HG03558 (cell line): ENCODE measurements around the gene PDSS2.
"Not testable (repeated sequence)": the region's sequence is repeated elsewhere in the genome, so short reads cannot be mapped to it uniquely, and the experiment has no call there.

Source experiments
- ATAC-seq: cut with Tn5 transposase; IDR thresholded peaks from one replicate; pipeline ENCODE4 v1.9.1; 2021; ENCODE audit warnings: moderate number of reproducible peaks; ENCODE audit not compliant: unreplicated experiment; ENCODE audit errors: extremely low read depth

Gene PDSS2

DNA sequence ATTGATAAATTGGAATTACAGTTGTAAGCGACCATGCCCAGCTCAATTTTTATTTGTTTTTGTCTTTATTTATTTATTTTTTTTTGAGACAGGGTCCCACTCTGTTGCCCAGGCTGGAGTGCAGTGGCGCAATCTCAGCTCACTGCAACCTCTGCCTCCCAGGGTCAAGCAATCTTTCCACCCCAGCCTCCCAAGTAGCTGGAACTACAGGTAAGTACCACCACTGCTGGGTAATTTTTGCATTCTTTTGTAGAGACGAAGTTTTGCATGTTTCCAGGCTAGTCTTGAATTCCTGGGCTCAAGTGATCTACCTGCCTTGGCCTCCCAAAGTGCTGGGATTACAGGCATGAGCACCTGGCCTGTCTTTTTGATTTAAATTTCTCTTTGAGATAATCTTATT, 323.0 kb downstream of the PDSS2 start:
- not testable (repeated sequence) for ATAC-seq

DNA sequence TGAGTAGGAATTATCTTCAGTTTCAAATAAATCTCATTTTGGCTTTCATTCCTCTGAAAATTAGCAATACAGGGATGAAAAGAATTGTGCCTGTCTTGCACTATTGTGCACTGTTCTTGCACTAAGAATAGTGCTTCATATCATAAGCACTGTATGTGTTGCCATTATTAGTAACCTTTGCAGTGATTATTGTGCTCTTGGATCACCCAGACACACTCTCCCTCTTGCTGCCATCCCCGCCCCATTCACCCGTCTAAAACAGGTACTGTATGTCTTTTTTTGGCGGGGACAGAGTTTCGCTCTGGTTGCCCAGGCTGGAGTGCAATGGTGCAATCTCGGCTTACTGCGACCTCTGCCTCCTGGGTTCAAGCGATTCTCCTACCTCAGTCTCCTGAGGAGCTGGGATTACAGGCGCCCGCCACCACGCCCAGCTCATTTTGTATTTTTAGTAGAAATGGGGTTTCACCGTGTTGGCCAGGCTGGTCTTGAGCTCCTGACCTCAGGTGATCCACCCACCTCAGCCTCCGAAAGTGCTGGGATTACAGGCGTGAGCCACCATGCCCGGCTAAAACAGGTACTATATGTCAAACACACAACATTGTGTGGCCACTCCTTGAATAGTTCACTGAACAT, 324.2 kb downstream of the PDSS2 start:
- ATAC-seq: not testable (repeated sequence)

DNA sequence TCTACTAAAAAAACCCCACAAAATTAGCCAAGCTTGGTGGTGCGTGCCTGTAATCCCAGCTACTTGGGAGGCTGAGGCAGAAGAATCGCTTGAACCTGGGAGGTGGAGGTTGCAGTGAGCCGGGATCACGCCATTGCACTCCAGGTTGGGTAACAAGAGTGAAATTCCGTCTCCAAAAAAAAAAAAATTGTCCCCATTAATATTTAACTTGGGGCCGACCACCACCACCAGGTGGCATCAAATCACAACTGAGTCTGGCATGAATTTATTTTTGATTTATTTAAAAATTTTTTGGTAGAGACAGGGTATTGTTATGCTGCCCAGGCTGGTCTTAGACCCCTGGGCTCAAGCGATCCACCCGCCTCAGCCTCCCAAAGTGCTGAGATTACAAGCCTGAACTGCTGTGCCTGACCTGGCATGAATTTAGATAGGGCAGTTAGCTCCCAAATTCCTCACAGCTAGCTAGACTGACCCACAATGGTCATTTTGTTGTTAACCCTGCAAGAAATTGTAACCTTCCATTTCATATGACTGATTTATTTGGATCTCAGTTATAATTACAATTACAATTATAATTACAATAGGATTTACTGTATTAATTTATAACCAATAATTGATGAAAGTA, 326.9 kb downstream of the PDSS2 start:
- ATAC-seq: no peak

DNA sequence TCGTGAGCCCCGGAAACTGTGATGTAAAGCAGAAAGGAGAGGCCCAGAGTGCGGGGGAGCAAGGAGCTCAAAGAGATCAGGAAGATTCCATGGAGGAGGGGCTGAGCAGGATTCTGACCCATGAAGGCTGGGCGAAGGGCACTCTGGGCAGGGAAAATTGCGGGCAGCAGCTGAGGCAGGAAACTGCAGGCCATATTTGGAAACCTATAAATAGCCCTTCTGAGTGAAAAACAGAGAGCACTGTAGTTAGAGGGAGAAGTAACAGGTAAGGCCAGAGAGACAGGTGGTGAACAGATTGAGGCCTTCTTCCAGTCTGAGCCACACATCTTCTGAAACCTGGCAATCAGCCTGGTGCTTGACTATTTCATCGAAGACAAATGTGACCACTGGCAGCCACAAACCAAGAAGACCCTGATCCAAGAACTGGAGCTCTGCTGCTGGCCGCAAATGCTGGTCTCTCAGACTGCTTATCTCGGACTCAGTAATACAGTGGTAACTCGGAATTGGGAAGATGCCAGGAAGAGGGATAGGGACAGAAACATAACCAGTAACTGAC, 329.9 kb downstream of the PDSS2 start:
- ATAC-seq: no peak

- ATAC-seq: no peak
Measured at GRCh38 chr6:107128577-107128976, 330.8 kb downstream of the PDSS2 start.

- ATAC-seq: no peak
Measured at GRCh38 chr6:107128175-107128574, 331.2 kb downstream of the PDSS2 start.

- no peak for ATAC-seq
Measured at GRCh38 chr6:107125771-107126170, 333.6 kb downstream of the PDSS2 start.

DNA sequence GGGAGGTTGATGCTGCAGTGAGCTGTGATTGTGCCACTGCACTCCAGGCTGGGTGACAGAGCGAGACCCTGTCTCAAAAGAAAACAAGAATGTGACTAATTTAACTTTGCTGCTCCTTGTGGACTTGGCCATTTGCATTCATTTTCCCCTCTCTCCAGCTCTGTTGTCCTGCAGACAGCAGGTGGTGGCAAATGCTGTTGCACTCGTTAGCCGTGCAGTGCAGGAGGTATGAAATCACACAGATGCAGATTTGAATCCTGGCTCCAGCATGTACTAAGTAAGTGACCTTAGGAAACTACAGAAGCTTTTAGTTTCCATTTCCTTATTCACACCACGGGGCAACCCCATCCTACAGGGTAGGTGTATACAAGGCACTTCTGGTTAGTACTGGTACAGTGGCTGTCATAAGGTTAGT, 334.4 kb downstream of the PDSS2 start:
- ATAC-seq: peak; percentile 61

DNA sequence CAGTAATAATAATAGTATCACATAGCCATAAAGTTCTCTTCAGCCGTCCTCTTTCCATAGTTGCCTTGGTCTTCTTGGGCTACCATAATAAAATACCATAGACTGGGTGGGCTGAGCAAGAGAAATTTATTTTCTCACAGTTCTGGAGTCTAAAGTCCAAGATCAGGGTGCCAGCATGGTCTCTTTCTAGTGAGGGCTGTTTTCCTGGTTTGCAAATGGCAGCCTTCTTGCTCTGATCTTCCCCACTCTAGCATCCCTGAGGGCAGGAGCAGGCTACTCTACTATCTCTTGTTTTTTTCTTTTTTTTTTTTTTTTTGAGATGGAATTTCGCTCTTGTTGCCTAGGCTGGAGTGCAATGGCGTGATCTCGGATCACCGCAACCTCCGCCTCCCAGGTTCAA, 335.9 kb downstream of the PDSS2 start:
- ATAC-seq: no peak

GRCh38 chr6:107122748-107123147, 336.6 kb downstream of the PDSS2 start:
- no peak for ATAC-seq

- ATAC-seq: no peak
Measured at GRCh38 chr6:107121964-107122495, 337.3 kb downstream of the PDSS2 start.

- ATAC-seq: no peak
Measured at GRCh38 chr6:107121266-107121665, 338.1 kb downstream of the PDSS2 start.

DNA sequence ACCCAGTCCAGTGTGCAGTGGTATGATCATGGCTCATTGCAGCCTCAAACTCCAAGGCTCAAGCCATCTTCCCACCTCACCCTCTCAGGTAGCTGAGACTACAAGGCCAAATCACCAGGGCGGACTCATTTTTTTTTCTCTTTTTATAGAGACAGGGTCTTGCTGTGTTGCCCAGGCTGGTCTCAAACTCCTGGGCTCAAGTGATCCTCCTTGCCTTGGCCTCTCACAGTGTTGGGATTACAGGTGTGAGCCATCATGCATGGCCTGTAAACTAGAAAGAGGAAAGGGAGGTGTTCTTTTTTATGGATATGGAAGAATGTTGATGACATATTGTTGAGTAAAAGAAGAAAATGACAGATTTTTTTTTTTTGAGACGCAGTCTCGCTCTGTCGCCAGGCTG, 339.0 kb downstream of the PDSS2 start:
- ATAC-seq: no peak

- no peak for ATAC-seq
Measured at GRCh38 chr6:107118976-107119375, 340.4 kb downstream of the PDSS2 start.

DNA sequence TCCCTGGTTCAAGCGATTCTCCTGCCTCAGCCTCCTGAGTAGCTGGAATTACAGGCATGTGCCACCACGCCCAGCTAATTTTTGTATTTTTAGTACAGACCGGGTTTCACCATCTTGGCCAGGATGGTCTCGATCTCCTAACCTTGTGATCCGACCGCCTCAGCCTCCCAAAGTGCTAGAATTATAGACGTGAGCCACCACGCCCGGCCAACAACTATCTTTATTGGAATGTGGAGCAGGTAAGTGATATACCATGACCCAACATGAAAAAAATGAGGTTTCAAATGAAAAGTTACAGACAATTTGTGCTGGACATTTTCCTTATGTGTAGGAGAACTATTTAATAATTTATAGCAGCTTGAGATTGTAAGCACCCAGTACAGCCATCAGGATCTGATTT, 340.8 kb downstream of the PDSS2 start:
- ATAC-seq: not testable (repeated sequence)

DNA sequence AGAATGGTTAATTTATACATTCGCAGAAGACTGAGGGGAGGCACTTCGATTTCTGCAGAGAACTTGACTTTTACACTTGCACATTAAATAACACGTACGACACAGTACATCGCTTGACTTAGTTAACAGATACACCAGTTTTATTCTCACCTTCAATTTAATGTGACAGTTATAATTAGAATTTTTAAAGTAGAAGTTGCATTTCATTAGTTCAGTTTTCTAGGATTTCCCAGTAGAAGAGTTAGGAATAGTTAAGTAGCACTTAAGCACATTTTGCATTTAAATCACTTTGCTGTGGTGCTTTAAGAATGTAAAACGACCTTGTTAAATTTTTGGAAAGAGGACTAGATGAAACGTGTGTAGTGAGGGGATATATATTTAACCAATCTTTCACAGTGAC, 342.4 kb downstream of the PDSS2 start:
- no peak for ATAC-seq

DNA sequence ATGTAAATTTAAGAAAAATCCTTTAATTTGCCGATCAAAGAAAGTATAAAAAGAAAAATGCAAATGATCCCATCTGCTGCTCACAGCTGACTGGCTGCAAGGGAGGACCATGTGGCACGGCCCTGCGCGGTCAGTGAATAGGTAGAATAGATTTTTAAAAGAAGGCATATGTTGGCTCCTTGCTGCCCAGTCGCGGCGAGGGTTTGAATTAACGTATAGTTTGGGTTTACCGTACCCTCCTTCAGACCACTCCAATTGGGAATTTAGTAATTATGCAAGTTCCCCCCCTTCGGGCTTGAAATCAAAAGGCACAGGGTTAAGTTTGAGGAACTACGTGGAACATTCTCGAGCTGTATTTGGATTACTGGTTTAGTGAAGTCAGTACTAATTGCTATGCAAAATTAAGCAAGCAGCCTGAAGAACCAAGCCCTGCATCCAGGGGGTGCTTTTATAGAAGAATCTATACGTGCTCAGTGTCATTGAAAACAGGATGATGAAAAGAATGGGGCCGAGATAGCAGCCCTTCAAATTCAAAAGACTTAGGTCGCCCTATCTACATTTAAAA, 343.0 kb downstream of the PDSS2 start:
- no peak for ATAC-seq

DNA sequence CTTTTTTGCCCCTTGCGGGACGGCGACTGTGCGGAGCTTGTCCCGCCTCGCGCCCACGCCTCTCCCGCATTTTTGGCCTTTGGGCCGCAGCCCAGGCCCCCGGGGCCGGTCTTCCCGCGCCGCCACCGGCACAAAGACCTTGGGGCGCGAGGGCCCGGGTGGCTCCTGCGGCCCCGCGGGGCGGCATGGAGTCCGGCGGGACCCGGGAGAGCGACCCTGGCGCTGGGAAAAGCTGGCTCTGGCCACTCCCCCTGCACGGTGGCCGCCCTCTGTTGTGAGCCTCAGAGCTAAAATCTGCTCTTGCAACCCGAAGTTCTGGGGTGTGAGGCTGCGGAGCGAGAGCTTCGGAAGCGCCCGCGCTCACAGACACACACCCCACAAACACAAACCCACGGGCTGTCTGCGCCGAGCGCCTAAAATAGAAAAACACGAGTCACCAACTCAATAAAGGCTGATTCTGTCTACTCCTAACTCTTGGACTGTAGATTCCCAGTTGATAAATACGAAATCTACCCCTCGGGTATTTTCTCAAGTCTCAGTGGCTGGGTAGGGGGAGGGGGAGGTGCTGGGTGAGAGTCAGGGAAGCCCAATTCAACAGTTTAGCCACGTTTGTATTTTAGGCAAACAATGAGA, 343.6 kb downstream of the PDSS2 start:
- ATAC-seq: no peak

GRCh38 chr6:107114926-107115694, 344.3 kb downstream of the PDSS2 start, which contains the start of gene BEND3:
Gene BEND3 (minus strand): TSS chr6:107115515. CDS start chr6:107099285, 16,230 bp downstream.
- peak; percentile 3 for ATAC-seq
